H1 (cell line): Measurements from ENCODE around the gene TMIGD3. TPM values are rescaled to one million over a fixed set of nuclear protein-coding genes. Genes with fewer than 3 reads are reported as not detected.

Experiments
- CTCF ChIA-PET: fragments of 300-600 bp; sonication (Branson Sonifier 250); formaldehyde crosslinking; loops from one replicate; lab custom pipeline; 2021; ENCODE audit not compliant: partially characterized antibody; lab: Charles Lee
- POLR2A ChIA-PET: fragments of 300-600 bp; sonication (Branson Sonifier 250); formaldehyde crosslinking; loops from one replicate; lab custom pipeline; 2021; ENCODE audit warnings: inconsistent platforms; ENCODE audit not compliant: partially characterized antibody; lab: Charles Lee
- DNase-seq, 2 experiments: peaks; one replicate each; pipeline versions ENCODE4 v3.0.0 to v3.0.0-alpha.2; 2010 to 2022; ENCODE audit warnings: low spot score in 2 of 2, low read depth in 1 of 2, mixed read lengths in 1 of 2
- FAIRE-seq: peaks from 2 replicates; lab custom pipeline; 2011; peaks lifted over from hg19 to GRCh38; lab: Jason Lieb, UNC
- H2AFZ ChIP-seq: 2 replicates; pipeline ENCODE4 v1.8.1; 2012; ENCODE audit warnings: low read length, inconsistent platforms
- H2AK5ac ChIP-seq: 2 replicates; pipeline ENCODE4 v1.6.1; 2013; ENCODE audit warnings: low read depth, low read length
- H2BK120ac ChIP-seq: replicated peaks from 2 replicates; pipeline ENCODE3; 2013; ENCODE audit warnings: low read depth, low read length, inconsistent platforms
- H2BK12ac ChIP-seq: 2 replicates; pipeline ENCODE4 v1.6.1; 2013; ENCODE audit warnings: low read depth, low read length
- H2BK15ac ChIP-seq: 2 replicates; pipeline ENCODE4 v1.6.1; 2013; ENCODE audit warnings: low read length
- H2BK20ac ChIP-seq: 2 replicates; pipeline ENCODE4 v1.6.1; 2013; ENCODE audit warnings: low read length
- H2BK5ac ChIP-seq: 2 replicates; pipeline ENCODE4 v1.6.1; 2013; ENCODE audit warnings: low read depth, low read length
- H3K14ac ChIP-seq: 2 replicates; pipeline ENCODE4 v1.6.1; 2013; ENCODE audit warnings: inconsistent platforms; ENCODE audit not compliant: insufficient read length
- H3K18ac ChIP-seq: 2 replicates; pipeline ENCODE4 v1.6.1; 2013; ENCODE audit warnings: low read length; ENCODE audit errors: extremely low read depth
- H3K23ac ChIP-seq: 2 replicates; pipeline ENCODE4 v1.6.1; 2013; ENCODE audit warnings: inconsistent platforms; ENCODE audit not compliant: insufficient read length
- H3K23me2 ChIP-seq: 2 replicates; pipeline ENCODE4 v1.6.1; 2013; ENCODE audit warnings: low read depth, low read length
- H3K27ac ChIP-seq: 2 replicates; pipeline ENCODE4 v1.6.1; 2011; ENCODE audit warnings: low read depth, low read length, inconsistent platforms
- H3K27me3 ChIP-seq, 4 experiments: replicated peaks in 1 of 4; 1 replicate in 1 of 4; 2 replicates in 3 of 4; pipeline versions ENCODE4 v1.6.1 to v1.8.1; 2011 to 2013; ENCODE audit warnings: low read length in 3 of 4, mild to moderate bottlenecking in 3 of 4, inconsistent platforms in 2 of 4, mixed read lengths in 2 of 4, moderate library complexity in 1 of 4; ENCODE audit not compliant: control insufficient read depth in 3 of 4, insufficient read depth in 3 of 4; ENCODE audit errors: extremely low read depth in 1 of 4
- H3K36me3 ChIP-seq, 4 experiments: 2 replicates each; pipeline versions ENCODE4 v1.6.1 to v1.8.1; 2011 to 2013; ENCODE audit warnings: mild to moderate bottlenecking in 4 of 4, low read length in 3 of 4, moderate library complexity in 2 of 4, control low read depth in 1 of 4, inconsistent platforms in 1 of 4; ENCODE audit not compliant: insufficient read depth in 4 of 4, control insufficient read depth in 2 of 4
- H3K4ac ChIP-seq: replicated peaks from 2 replicates; pipeline ENCODE3; 2013; ENCODE audit warnings: low read length, low read depth, mixed read lengths, inconsistent platforms; ENCODE audit not compliant: insufficient read length
- H3K4me1 ChIP-seq, 4 experiments: replicated peaks in 1 of 4; 1 replicate in 1 of 4; 2 replicates in 3 of 4; pipeline versions ENCODE4 v1.6.1 to v1.8.1; 2011 to 2013; ENCODE audit warnings: low read length in 3 of 4, inconsistent platforms in 2 of 4, mixed read lengths in 1 of 4; ENCODE audit not compliant: insufficient read depth in 4 of 4, control insufficient read depth in 3 of 4
- H3K4me2 ChIP-seq, 2 experiments: 2 replicates each; pipeline versions ENCODE4 v1.6.1 to v1.8.1; 2011 to 2013; ENCODE audit warnings: low read depth in 2 of 2, low read length in 2 of 2, control low read depth in 1 of 2, inconsistent platforms in 1 of 2, mild to moderate bottlenecking in 1 of 2; ENCODE audit not compliant: insufficient read depth in 1 of 2
- H3K4me3 ChIP-seq, 4 experiments: fragments of 200-600, 300-600 bp in 1 of 4; sonication (generic), shearing (Covaris generic), sonication (Bioruptor Twin) in 1 of 4; 2 replicates each; pipeline versions ENCODE4 v1.5.1 to v1.8.1; 2011 to 2016; ENCODE audit warnings: low read length in 4 of 4, low read depth in 3 of 4, control low read depth in 2 of 4, inconsistent platforms in 2 of 4, mild to moderate bottlenecking in 2 of 4, mixed read lengths in 1 of 4, moderate library complexity in 1 of 4; ENCODE audit not compliant: insufficient read depth in 2 of 4; ENCODE audit errors: extremely low read depth in 1 of 4
- H3K56ac ChIP-seq: replicated peaks from 2 replicates; pipeline ENCODE3; 2013; ENCODE audit warnings: low read depth, mild to moderate bottlenecking, mixed read lengths, low read length, inconsistent platforms; ENCODE audit not compliant: insufficient read length
- H3K79me1 ChIP-seq: 2 replicates; pipeline ENCODE4 v1.6.1; 2013; ENCODE audit warnings: low read depth, low read length, control low read depth
- H3K79me2 ChIP-seq, 2 experiments: 2 replicates each; pipeline versions ENCODE4 v1.6.1 to v1.8.1; 2012 to 2013; ENCODE audit warnings: low read length in 2 of 2, mild to moderate bottlenecking in 2 of 2, inconsistent platforms in 1 of 2; ENCODE audit not compliant: insufficient read depth in 2 of 2, control insufficient read depth in 1 of 2
- H3K9ac ChIP-seq, 4 experiments: replicated peaks in 1 of 4; 1 replicate in 1 of 4; 2 replicates in 3 of 4; pipeline versions ENCODE4 v1.6.1 to v1.8.1; 2011 to 2013; ENCODE audit warnings: low read depth in 3 of 4, low read length in 3 of 4, control low read depth in 2 of 4, mild to moderate bottlenecking in 2 of 4, moderate library complexity in 2 of 4, inconsistent platforms in 1 of 4; ENCODE audit errors: extremely low read depth in 1 of 4
- H3K9me3 ChIP-seq, 2 experiments: 2 replicates each; pipeline versions ENCODE4 v1.6.1 to v1.8.1; 2012 to 2013; ENCODE audit warnings: mild to moderate bottlenecking in 2 of 2, moderate library complexity in 2 of 2, control low read depth in 1 of 2, inconsistent platforms in 1 of 2, low read depth in 1 of 2, low read length in 1 of 2, mixed read lengths in 1 of 2; ENCODE audit not compliant: insufficient read depth in 2 of 2
- H4K20me1 ChIP-seq, 2 experiments: replicated peaks in 1 of 2; 2 replicates each; pipeline versions ENCODE3 to v1.8.1; 2011 to 2013; ENCODE audit warnings: inconsistent platforms in 2 of 2, low read length in 2 of 2, mild to moderate bottlenecking in 1 of 2; ENCODE audit not compliant: insufficient read depth in 2 of 2, control insufficient read depth in 1 of 2
- H4K5ac ChIP-seq: 2 replicates; pipeline ENCODE4 v1.6.1; 2013; ENCODE audit warnings: low read length, low read depth, mixed read lengths, inconsistent platforms; ENCODE audit not compliant: insufficient read length
- H4K8ac ChIP-seq: 2 replicates; pipeline ENCODE4 v1.8.0; 2013; ENCODE audit warnings: mild to moderate bottlenecking, moderate library complexity, low read length, inconsistent platforms; ENCODE audit not compliant: insufficient read depth; ENCODE audit errors: extremely low read depth
- H4K91ac ChIP-seq: replicated peaks from 2 replicates; pipeline ENCODE3; 2013; ENCODE audit warnings: low read length, mixed read lengths, inconsistent platforms; ENCODE audit not compliant: insufficient read length
- ASH2L ChIP-seq: fragments of 200-600, 300-600 bp; sonication (generic); IDR thresholded peaks from one replicate; pipeline ENCODE4 v1.7.1; 2017; ENCODE audit warnings: low read length
- BACH1 ChIP-seq: IDR thresholded peaks from 2 replicates; pipeline ENCODE4 v1.6.1; 2012; ENCODE audit warnings: low read length, improper control_type of control experiment
- BCL11A ChIP-seq, 2 experiments: IDR thresholded peaks; one replicate each; pipeline ENCODE4 v1.6.1; 2011; ENCODE audit warnings: low read depth in 2 of 2, low read length in 2 of 2, mild to moderate bottlenecking in 2 of 2
- CHD2 ChIP-seq: IDR thresholded peaks from 2 replicates; pipeline ENCODE4 v1.6.1; 2012; ENCODE audit warnings: low read length, improper control_type of control experiment
- GTF2F1 ChIP-seq: IDR thresholded peaks from 2 replicates; pipeline ENCODE4 v1.6.1; 2012; ENCODE audit warnings: low read depth, low read length, improper control_type of control experiment, borderline replicate concordance
- JUN ChIP-seq: IDR thresholded peaks from 2 replicates; pipeline ENCODE4 v1.6.1; 2011; ENCODE audit warnings: low read depth, mild to moderate bottlenecking, improper control_type of control experiment, low read length
- NRF1 ChIP-seq: IDR thresholded peaks from 2 replicates; pipeline ENCODE4 v1.6.1; 2011; ENCODE audit warnings: mild to moderate bottlenecking, low read depth, low read length, improper control_type of control experiment
- POLR2A ChIP-seq, 2 experiments: IDR thresholded peaks; 1 replicate in 1 of 2; 2 replicates in 1 of 2; pipeline ENCODE4 v1.6.1; 2011; ENCODE audit warnings: low read depth in 2 of 2, low read length in 2 of 2, mild to moderate bottlenecking in 2 of 2; ENCODE audit errors: control extremely low read depth in 1 of 2
- SP2 ChIP-seq: IDR thresholded peaks from 2 replicates; pipeline ENCODE4 v1.6.1; 2012; ENCODE audit warnings: mild to moderate bottlenecking, low read length, inconsistent platforms
- TAF7 ChIP-seq: optimal IDR thresholded peaks from 2 replicates; pipeline ENCODE3; 2011; ENCODE audit warnings: low read depth, mild to moderate bottlenecking, inconsistent platforms, low read length, moderate library complexity, borderline replicate concordance
- YY1 ChIP-seq: IDR thresholded peaks from 2 replicates; pipeline ENCODE4 v1.6.1; 2011; ENCODE audit warnings: low read depth, mild to moderate bottlenecking, low read length
- polyA plus RNA-seq, 7 experiments: library from polyadenylated mRNA; depleted of rRNA in 3 of 7; stranded (reverse) in 5 of 7; unstranded in 2 of 7; fragments of >200 nt in 5 of 7; fragments of 200-250 nt in 2 of 7; gene quantifications; 1 replicate in 5 of 7; 2 replicates in 1 of 7; 4 replicates in 1 of 7; pipeline versions ENCODE4 v1.2.1 to v1.2.3, GENCODE V29; 2011 to 2013; ENCODE audit warnings: missing spikeins in 2 of 7, mixed read lengths in 2 of 7
- total RNA-seq: library from RNA; stranded (reverse); fragmentation: NEBNext Ultra II Directional; extraction: Animal tissue kit (Norgen Biotek cat#: 25700); gene quantifications from 2 replicates; pipeline ENCODE4 v1.2.1, GENCODE V29; 2021

TMIGD3 gene
- total and polyA plus RNA-seq, 2 of the 8 experiments (the other 6 are each of a cell fraction or from before 2014, with no cell fraction given): not detected

GRCh38 chr1:111484391-111485026 is 18.9 kb downstream of the TMIGD3 start:
- no peak overlapping the region for H2BK12ac ChIP-seq
- no peak overlapping the region for H3K4me2 ChIP-seq
- DNase-seq (no peak), FAIRE-seq (no peak)
- H2BK5ac ChIP-seq: no peak overlapping the region
- CTCF ChIA-PET: interaction anchor here (0.7 to 1.5 kb wide), 8 partner anchors 8 to 263 kb away, joined by 3 to 7 read pairs (median 4); no protein-coding TSS in a partner anchor
- H2AK5ac ChIP-seq: no peak overlapping the region
- no peak overlapping the region for H3K4ac ChIP-seq
- H2BK120ac ChIP-seq: no peak overlapping the region
- no peak overlapping the region for H3K14ac ChIP-seq
- no peak overlapping the region for H4K8ac ChIP-seq
- no peak overlapping the region for H3K27ac ChIP-seq
- H4K91ac ChIP-seq: no peak overlapping the region
- H3K4me1 ChIP-seq: no peaks in the 10 kb centered on the region
- no peak overlapping the region for H2AFZ ChIP-seq
- no peak for TF ChIP-seq CHD2
- no peak for TF ChIP-seq JUN
- TF ChIP-seq BACH1: no peak
- TF ChIP-seq NRF1: no peak
- no peak for TF ChIP-seq POLR2A (IDR thresholded peaks at IDR 0.05; ENCODE audit: control extremely low read depth in 1 of 2, low read depth in 2 of 2, low read length in 2 of 2)
- TF ChIP-seq YY1: no peak
- TF ChIP-seq GTF2F1: no peak
- TF ChIP-seq ASH2L: no peak
- no peak for TF ChIP-seq BCL11A (IDR thresholded peaks at IDR 0.05; ENCODE audit: low read depth in 2 of 2, low read length in 2 of 2)
- TF ChIP-seq TAF7: no peak
- no peak for TF ChIP-seq SP2
- no peak overlapping the region for H2BK20ac ChIP-seq
- H3K27me3 ChIP-seq: no peaks in the 10 kb centered on the region
- H3K23ac ChIP-seq: no peak overlapping the region
- POLR2A ChIA-PET: no interaction called here
- no peak overlapping the region for H4K5ac ChIP-seq
- no peaks in the 10 kb centered on the region for H4K20me1 ChIP-seq
- H3K36me3 ChIP-seq: no peaks in the 10 kb centered on the region
- H3K18ac ChIP-seq: no peak overlapping the region
- H3K56ac ChIP-seq: no peak overlapping the region
- H3K79me2 ChIP-seq: no peaks in the 10 kb centered on the region
- H3K9ac ChIP-seq: no peak overlapping the region
- H3K23me2 ChIP-seq: no peaks in the 10 kb centered on the region
- H3K9me3 ChIP-seq: no peaks in the 10 kb centered on the region
- H2BK15ac ChIP-seq: no peak overlapping the region
- H3K4me3 ChIP-seq: no peak overlapping the region
- no peaks in the 10 kb centered on the region for H3K79me1 ChIP-seq
